ENCODE data around the gene MAS1L. TPM values are rescaled to one million over a fixed set of nuclear protein-coding genes. Genes with fewer than 3 reads are reported as not detected.

The MAS1L gene
- total and polyA plus RNA-seq, 3 donors from 2014 or later: not detected

DNA sequence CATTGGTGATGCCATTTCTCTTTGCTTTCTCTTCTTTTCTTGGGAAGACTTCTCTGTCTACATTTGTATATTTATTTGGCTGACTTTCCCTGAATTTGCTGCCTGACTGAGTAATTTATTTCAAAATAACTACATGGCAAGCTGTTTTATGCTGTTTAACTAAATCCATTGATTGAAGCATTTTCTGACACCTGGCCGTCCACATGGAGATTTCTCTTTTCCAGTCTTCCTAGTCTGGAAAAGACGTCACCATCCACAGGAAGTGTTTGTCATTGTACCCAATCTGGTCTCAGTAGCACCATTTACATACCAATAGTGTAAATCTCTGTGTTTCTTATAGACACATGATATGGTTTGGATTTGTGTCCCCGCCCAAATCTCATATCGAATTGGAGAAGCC, 9.2 kb upstream of the MAS1L start:
- intact Hi-C loops (cut with DNase I; ENCODE audit: low total_unique reads): no loop called here
- no peak for DNase-seq
- TF ChIP-seq POLR2A (IDR thresholded peaks at IDR 0.05): no peak
- TF ChIP-seq, protein P1, sequence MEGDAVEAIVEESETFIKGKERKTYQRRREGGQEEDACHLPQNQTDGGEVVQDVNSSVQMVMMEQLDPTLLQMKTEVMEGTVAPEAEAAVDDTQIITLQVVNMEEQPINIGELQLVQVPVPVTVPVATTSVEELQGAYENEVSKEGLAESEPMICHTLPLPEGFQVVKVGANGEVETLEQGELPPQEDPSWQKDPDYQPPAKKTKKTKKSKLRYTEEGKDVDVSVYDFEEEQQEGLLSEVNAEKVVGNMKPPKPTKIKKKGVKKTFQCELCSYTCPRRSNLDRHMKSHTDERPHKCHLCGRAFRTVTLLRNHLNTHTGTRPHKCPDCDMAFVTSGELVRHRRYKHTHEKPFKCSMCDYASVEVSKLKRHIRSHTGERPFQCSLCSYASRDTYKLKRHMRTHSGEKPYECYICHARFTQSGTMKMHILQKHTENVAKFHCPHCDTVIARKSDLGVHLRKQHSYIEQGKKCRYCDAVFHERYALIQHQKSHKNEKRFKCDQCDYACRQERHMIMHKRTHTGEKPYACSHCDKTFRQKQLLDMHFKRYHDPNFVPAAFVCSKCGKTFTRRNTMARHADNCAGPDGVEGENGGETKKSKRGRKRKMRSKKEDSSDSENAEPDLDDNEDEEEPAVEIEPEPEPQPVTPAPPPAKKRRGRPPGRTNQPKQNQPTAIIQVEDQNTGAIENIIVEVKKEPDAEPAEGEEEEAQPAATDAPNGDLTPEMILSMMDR (IDR thresholded peaks at IDR 0.05): no peak
- 91% methylated on average over 4 of the region's 4 CpGs for WGBS, 2 donors
- no peak overlapping the region for H3K27ac ChIP-seq
- no peaks in the 10 kb centered on the region for H3K36me3 ChIP-seq (ENCODE audit: low read depth, missing control alignments)
- H3K4me1 ChIP-seq: no peaks in the 10 kb centered on the region
- no peaks in the 10 kb centered on the region for H3K27me3 ChIP-seq
- no peaks in the 10 kb centered on the region for H3K9me3 ChIP-seq
- H3K4me3 ChIP-seq: no peak overlapping the region

- no peak for TF ChIP-seq POLR2A (IDR thresholded peaks at IDR 0.05)
- TF ChIP-seq, protein P1 (IDR thresholded peaks at IDR 0.05): no peak
- DNase-seq: no peak
- no peak overlapping the region for H3K4me3 ChIP-seq
- intact Hi-C loops (cut with DNase I; ENCODE audit: low total_unique reads): no loop called here
- H3K9me3 ChIP-seq: no peaks in the 10 kb centered on the region
- no peaks in the 10 kb centered on the region for H3K36me3 ChIP-seq (ENCODE audit: low read depth, missing control alignments)
- H3K4me1 ChIP-seq: no peaks in the 10 kb centered on the region
- no peak overlapping the region for H3K27ac ChIP-seq
- WGBS, 2 donors: 75 to 78% methylated on average over 4 of the region's 4 CpGs
- H3K27me3 ChIP-seq: no peaks in the 10 kb centered on the region
These were observed 7.8 kb upstream of the MAS1L start for GRCh38 chr6:29495571-29495970.

- intact Hi-C loops (cut with DNase I; ENCODE audit: low total_unique reads): no loop called here
- Histone ChIP-seq H3K9me3 (no peaks in the 10 kb centered on the region), H3K4me3 (no peak overlapping the region), H3K27ac (no peak overlapping the region), H3K36me3 (ENCODE audit: low read depth, missing control alignments) (no peaks in the 10 kb centered on the region), H3K4me1 (no peaks in the 10 kb centered on the region), H3K27me3 (no peaks in the 10 kb centered on the region)
- WGBS, 2 donors: 74% methylated on average over 2 of the region's 2 CpGs; no CpG with 5 or more reads in 1 of the 2 donors
- no peak for DNase-seq
- TF ChIP-seq POLR2A (IDR thresholded peaks at IDR 0.05): no peak
- TF ChIP-seq, protein P1 (IDR thresholded peaks at IDR 0.05): no peak
These were observed 6.4 kb upstream of the MAS1L start for GRCh38 chr6:29494131-29494530.

DNA sequence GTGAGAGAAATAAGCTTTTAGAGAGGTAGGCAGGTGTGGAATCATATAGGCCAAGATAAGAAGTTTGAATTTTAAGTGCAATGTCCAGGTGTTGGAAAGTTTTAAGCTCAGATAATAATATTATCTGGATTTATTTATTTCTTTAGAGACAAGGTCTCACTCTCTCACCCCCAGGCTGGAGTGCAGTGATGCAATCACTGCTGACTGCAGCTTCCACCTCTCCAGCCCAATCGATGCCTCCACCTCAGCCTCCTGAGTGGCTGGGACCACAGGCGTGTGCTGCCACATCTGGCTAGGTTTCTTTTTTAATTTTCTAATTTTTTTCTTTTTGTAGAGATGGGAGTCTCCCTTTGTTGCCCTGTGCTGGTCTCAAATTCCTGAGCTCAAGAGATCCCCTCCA, 5.5 kb upstream of the MAS1L start:
- TF ChIP-seq, protein P1 (IDR thresholded peaks at IDR 0.05): no peak
- TF ChIP-seq POLR2A (IDR thresholded peaks at IDR 0.05): no peak
- no peaks in the 10 kb centered on the region for H3K36me3 ChIP-seq (ENCODE audit: low read depth, missing control alignments)
- no peak for DNase-seq
- 73 to 77% methylated on average over 2 of the region's 2 CpGs for WGBS, 2 donors
- intact Hi-C loops (cut with DNase I; ENCODE audit: low total_unique reads): no loop called here
- no peaks in the 10 kb centered on the region for H3K27me3 ChIP-seq
- no peaks in the 10 kb centered on the region for H3K9me3 ChIP-seq
- no peak overlapping the region for H3K4me3 ChIP-seq
- no peaks in the 10 kb centered on the region for H3K4me1 ChIP-seq
- H3K27ac ChIP-seq: no peak overlapping the region

GRCh38 chr6:29491574-29491973, 3.8 kb upstream of the MAS1L start:
- no peak for DNase-seq
- Histone ChIP-seq H3K4me1 (no peaks in the 10 kb centered on the region), H3K36me3 (ENCODE audit: low read depth, missing control alignments) (no peaks in the 10 kb centered on the region), H3K27me3 (no peaks in the 10 kb centered on the region), H3K9me3 (no peaks in the 10 kb centered on the region), H3K4me3 (no peak overlapping the region), H3K27ac (no peak overlapping the region)
- 77% methylated on average over 4 of the region's 4 CpGs for WGBS, 2 donors
- intact Hi-C loops (cut with DNase I; ENCODE audit: low total_unique reads): no loop called here
- TF ChIP-seq, protein P1 (IDR thresholded peaks at IDR 0.05): no peak
- no peak for TF ChIP-seq POLR2A (IDR thresholded peaks at IDR 0.05)
